A549 (cell line): ENCODE data around the gene CHID1. TPM values are rescaled to one million over a fixed set of nuclear protein-coding genes. Genes with fewer than 3 reads are reported as not detected.

Experiments used
- ATAC-seq, 2 experiments: fragments of 200-7000 bp in 1 of 2; fragments of >200 bp in 1 of 2; cut with Nextera tagmentation in 1 of 2; cut with Tn5 transposase in 1 of 2; 3 replicates each; pipeline versions ENCODE4 v1.8.0 to v1.9.1; 2018 to 2020; ENCODE audit warnings: mild to moderate bottlenecking in 1 of 2, moderate library complexity in 1 of 2
- CTCF ChIA-PET: fragments of 300-600 bp; sonication (Branson Sonifier 250); formaldehyde crosslinking; extraction: SDS; loops from one replicate; lab custom pipeline; 2021; ENCODE audit warnings: antibody characterized with exemption, inconsistent platforms; lab: Yijun Ruan, JAX
- POLR2A ChIA-PET: fragments of 350-600 bp; formaldehyde crosslinking; extraction: SDS; loops from one replicate; lab custom pipeline; 2021; ENCODE audit warnings: antibody characterized with exemption, inconsistent platforms; lab: Yijun Ruan, JAX
- DNase-seq, 2 experiments: peaks; one replicate each; pipeline versions ENCODE4 v3.0.0 to v3.0.0-alpha.2; 2011 to 2016; ENCODE audit warnings: low read depth in 1 of 2, low spot score in 1 of 2
- FAIRE-seq: peaks from 2 replicates; lab custom pipeline; 2011; peaks lifted over from hg19 to GRCh38; lab: Jason Lieb, UNC
- H3K27ac ChIP-seq, 2 experiments: fragments of >200 bp; sonication (Bioruptor Twin); formaldehyde crosslinking; 3 replicates each; pipeline ENCODE4 v1.5.1; 2016 to 2017
- H3K4me1 ChIP-seq: fragments of >200 bp; sonication (Bioruptor Twin); formaldehyde crosslinking; 3 replicates; pipeline ENCODE4 v1.6.1; 2016
- H3K4me2 ChIP-seq: fragments of >200 bp; sonication (Bioruptor Twin); formaldehyde crosslinking; 3 replicates; pipeline ENCODE4 v1.6.1; 2016
- H3K4me3 ChIP-seq: fragments of >200 bp; sonication (Bioruptor Twin); formaldehyde crosslinking; 3 replicates; pipeline ENCODE4 v1.5.1; 2016
- H3K9me3 ChIP-seq: fragments of >200 bp; sonication (Bioruptor Twin); formaldehyde crosslinking; 3 replicates; pipeline ENCODE4 v1.6.1; 2016
- EHMT2 ChIP-seq: fragments of 200-600 bp; sonication (generic); IDR thresholded peaks from 2 replicates; pipeline ENCODE4 v1.6.1; 2016; ENCODE audit warnings: antibody characterized with exemption, low read depth, mild to moderate bottlenecking, moderate library complexity
- HDAC2 ChIP-seq: fragments of 200-600 bp; sonication (generic); IDR thresholded peaks from 2 replicates; pipeline ENCODE4 v1.6.1; 2016
- HOXB13 ChIP-seq: fragments of 250-450 bp; sonication (Bioruptor Pico); IDR thresholded peaks from 2 replicates; pipeline ENCODE4 v1.5.0; 2020; ENCODE audit warnings: low read depth, mild to moderate bottlenecking, moderate library complexity
- NPAS2 ChIP-seq: fragments of 250-450 bp; sonication (Bioruptor Pico); IDR thresholded peaks from 2 replicates; pipeline ENCODE4 v1.8.0; 2022; ENCODE audit warnings: mild to moderate bottlenecking, moderate library complexity, borderline replicate concordance
- POLR2A ChIP-seq: IDR thresholded peaks from 2 replicates; pipeline ENCODE4 v1.6.1; 2012; ENCODE audit warnings: mild to moderate bottlenecking, low read length
- POLR2AphosphoS2 ChIP-seq: conservative IDR thresholded peaks from 2 replicates; pipeline ENCODE4 v1.6.1; 2012; ENCODE audit warnings: low read length, improper control_type of control experiment, inconsistent platforms
- TFCP2L1 ChIP-seq: fragments of 250-450 bp; sonication (Bioruptor Pico); IDR thresholded peaks from 2 replicates; pipeline ENCODE4 v1.5.0; 2021; ENCODE audit warnings: mild to moderate bottlenecking
- WGBS: methylation state at CpG from one replicate; pipeline ENCODE4 v1.1.6; 2017; ENCODE audit errors: missing lambda C conversion rate; 5-methylcytosine and 5-hydroxymethylcytosine counted together
- polyA plus RNA-seq, 4 experiments: library from polyadenylated mRNA; depleted of rRNA in 3 of 4; stranded (reverse); fragments of >200 nt; fragmentation: RNase III in 1 of 4; extraction: RNeasy Plus Mini Kit Qiagen cat#74134 plus additional on column Dnase treatment in 1 of 4; gene quantifications; 2 replicates in 3 of 4; 3 replicates in 1 of 4; pipeline ENCODE4 v1.2.3, GENCODE V29; 2011 to 2017
- TF ChIP-seq, protein P1 (sequence below): fragments of 250-450 bp; sonication (Bioruptor Pico); IDR thresholded peaks from 2 replicates; pipeline ENCODE4 v1.5.0; 2020; ENCODE audit warnings: low read depth, mild to moderate bottlenecking, moderate library complexity
- TF ChIP-seq, protein P2 (sequence below): IDR thresholded peaks from 2 replicates; pipeline ENCODE4 v1.6.1; 2012
- TF ChIP-seq, protein P3 (sequence below): fragments of >200 bp; sonication (Bioruptor Twin); formaldehyde crosslinking; IDR thresholded peaks from 2 replicates; pipeline ENCODE4 v1.6.1; 2016

The CHID1 gene
- polyA plus RNA-seq, 2 of the 4 experiments (the other 2 are of a cell fraction) = 53.8 to 70.6 TPM

DNA sequence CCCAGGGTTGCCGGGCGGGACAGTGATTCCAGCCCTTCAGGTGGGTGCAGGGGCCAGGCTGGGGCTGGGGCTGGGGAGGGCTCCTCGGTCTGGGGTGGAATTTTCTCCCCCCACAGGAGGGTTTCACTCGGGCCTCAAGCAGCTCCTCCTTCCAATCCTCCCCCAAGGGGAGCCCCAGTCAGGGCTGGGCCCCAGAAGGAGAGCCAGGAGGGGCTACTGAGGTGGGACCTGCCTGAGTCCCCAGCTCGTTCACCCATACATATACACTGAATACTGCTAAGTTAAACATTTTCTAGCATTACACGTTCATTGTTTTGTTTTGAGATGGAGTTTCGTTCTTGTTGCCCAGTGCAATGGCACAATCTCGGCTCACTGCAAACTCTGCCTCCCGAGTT, 84.4 kb downstream of the CHID1 start (continued):
- TF ChIP-seq, protein P1, sequence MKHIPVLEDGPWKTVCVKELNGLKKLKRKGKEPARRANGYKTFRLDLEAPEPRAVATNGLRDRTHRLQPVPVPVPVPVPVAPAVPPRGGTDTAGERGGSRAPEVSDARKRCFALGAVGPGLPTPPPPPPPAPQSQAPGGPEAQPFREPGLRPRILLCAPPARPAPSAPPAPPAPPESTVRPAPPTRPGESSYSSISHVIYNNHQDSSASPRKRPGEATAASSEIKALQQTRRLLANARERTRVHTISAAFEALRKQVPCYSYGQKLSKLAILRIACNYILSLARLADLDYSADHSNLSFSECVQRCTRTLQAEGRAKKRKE (CRISPR knock-in tag) = no peak
- TF ChIP-seq NPAS2 (no peak), EHMT2 (no peak)

DNA sequence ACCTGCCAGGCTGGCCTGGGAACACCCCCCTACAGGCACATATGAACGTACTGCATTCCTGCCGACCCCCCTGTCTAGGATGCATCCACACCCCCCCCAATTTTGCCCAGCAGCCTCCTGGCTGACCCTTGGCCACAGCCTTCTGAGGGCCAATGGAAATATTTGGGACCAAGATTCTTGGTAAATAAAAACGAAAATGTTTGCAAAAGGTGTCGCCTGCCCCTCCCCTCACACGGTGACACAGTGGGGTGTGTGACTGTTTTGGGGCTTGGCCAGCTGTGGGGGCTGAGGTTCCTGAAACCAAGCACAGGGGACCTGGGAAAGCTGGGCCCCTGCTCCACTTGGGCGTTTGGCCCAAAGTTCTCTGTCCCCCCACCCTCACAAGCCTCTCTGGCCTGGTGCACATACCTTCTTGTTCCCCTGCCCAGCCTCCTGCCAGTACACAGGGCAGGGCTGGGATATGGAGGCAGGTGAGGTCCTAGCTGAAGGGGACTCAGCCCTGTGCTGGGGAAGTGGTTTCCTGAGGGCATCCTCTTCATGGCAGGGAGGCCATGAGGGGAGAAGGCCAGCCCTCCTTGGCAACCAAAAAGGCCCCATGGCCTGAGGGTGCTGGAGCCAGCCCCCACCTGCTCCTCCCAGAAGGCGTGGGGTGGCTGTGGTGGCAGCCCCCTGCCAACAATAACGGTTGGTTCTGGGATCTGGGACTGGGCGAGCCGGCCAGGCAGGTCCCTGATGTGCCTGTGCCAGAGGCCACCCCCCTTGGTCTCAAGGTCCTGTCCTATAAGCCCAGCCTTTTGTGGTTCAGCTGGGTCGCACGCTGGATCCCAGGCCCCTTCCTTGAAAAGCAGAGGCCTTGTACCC, 85.0 kb downstream of the CHID1 start:
- POLR2A ChIA-PET = interaction anchor here (1.6 kb wide), 1 partner anchor 9 kb away, joined by 4 read pairs; no protein-coding TSS in a partner anchor
- ATAC-seq (peak in 1 of 2 experiments; percentile 1; a peak in 1 of 6 replicates), DNase-seq (no peak), FAIRE-seq (no peak)
- no peaks in the 10 kb centered on the region for H3K9me3 ChIP-seq
- H3K4me1 ChIP-seq = peaks cover 57% of the 10 kb centered on the region
- H3K4me3 ChIP-seq = no peak overlapping the region
- 43% methylated on average over 12 of the region's 12 CpGs for WGBS
- peak overlapping the region in 1 of 2 experiments; percentile 88; a peak in 3 of 6 replicates for H3K27ac ChIP-seq
- H3K4me2 ChIP-seq = peak overlapping the region; percentile 87
- no peak for TF ChIP-seq HDAC2
- 0 out of 2 replicates have a peak, but pooled peaks have one; percentile 53 for TF ChIP-seq POLR2AphosphoS2
- TF ChIP-seq POLR2A = peak; percentile 26; the same call in 1 of the 2 replicates
- TF ChIP-seq, protein P2, sequence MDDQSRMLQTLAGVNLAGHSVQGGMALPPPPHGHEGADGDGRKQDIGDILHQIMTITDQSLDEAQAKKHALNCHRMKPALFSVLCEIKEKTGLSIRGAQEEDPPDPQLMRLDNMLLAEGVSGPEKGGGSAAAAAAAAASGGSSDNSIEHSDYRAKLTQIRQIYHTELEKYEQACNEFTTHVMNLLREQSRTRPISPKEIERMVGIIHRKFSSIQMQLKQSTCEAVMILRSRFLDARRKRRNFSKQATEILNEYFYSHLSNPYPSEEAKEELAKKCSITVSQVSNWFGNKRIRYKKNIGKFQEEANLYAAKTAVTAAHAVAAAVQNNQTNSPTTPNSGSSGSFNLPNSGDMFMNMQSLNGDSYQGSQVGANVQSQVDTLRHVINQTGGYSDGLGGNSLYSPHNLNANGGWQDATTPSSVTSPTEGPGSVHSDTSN = peak; percentile 19; the same call in 1 of the 2 replicates
- CTCF ChIA-PET = interaction anchor here (1.0 to 1.5 kb wide), 2 partner anchors 9 to 15 kb away, joined by 4 to 6 read pairs; no protein-coding TSS in a partner anchor

DNA sequence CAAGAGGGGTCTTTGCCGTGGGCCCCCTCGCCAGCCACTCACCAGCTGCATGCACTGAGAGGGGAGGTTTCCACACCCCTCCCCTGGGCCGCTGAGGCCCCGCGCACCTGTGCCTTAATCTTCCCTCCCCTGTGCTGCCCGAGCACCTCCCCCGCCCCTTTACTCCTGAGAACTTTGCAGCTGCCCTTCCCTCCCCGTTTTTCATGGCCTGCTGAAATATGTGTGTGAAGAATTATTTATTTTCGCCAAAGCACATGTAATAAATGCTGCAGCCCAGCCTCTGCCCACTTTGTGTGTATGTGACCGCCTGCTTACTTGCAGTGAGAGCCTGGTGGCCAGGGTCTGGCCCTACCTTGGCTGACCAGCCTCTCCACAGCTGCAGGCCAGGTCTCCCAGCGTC, 85.7 kb downstream of the CHID1 start:
- ATAC-seq (no peak), FAIRE-seq (no peak), DNase-seq (no peak)
- TF ChIP-seq, protein P2 = peak; percentile 60
- TF ChIP-seq HOXB13 (CRISPR knock-in tag) (no peak), POLR2AphosphoS2 (peak; percentile 55)
- CTCF ChIA-PET = interaction anchor here (0.7 to 1.5 kb wide), 3 partner anchors 9 to 19 kb away, joined by 3 to 6 read pairs (median 4); no protein-coding TSS in a partner anchor
- POLR2A ChIA-PET = interaction anchor here (1.6 kb wide), 1 partner anchor 10 kb away, joined by 4 read pairs; no protein-coding TSS in a partner anchor
- no peaks in the 10 kb centered on the region for H3K9me3 ChIP-seq
- no peak overlapping the region for H3K4me3 ChIP-seq
- H3K27ac ChIP-seq = peak overlapping the region in 1 of 2 experiments; percentile 88; a peak in 2 of 6 replicates
- WGBS = 72% methylated on average over 11 of the region's 11 CpGs
- H3K4me2 ChIP-seq = peak overlapping the region; percentile 87
- peaks cover 59% of the 10 kb centered on the region for H3K4me1 ChIP-seq

DNA sequence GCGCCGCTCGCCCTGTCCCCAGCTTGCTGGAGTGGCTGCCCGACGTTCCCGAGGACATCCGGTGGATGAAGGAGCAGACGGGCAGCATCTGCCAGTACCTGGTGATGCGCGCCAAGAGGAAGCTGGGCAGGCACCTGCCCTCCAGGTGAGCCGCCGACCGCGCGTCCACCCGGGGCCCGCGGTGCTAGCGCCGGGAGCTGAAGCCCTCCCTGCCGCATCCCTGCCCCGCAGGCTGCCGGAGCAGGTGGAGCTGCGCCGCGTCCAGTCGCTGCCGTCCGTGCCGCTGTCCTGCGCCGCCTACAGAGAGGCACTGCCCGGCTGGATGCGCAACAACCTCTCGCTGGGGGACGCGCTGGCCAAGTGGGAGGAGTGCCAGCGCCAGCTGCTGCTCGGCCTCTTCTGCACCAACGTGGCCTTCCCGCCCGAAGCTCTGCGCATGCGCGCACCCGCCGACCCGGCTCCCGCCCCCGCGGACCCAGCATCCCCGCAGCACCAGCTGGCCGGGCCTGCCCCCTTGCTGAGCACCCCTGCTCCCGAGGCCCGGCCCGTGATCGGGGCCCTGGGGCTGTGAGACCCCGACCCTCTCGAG, 86.2 kb downstream of the CHID1 start:
- Histone ChIP-seq H3K4me2 (no peak overlapping the region), H3K9me3 (no peaks in the 10 kb centered on the region), H3K4me3 (no peak overlapping the region), H3K4me1 (peaks cover 57% of the 10 kb centered on the region), H3K27ac (no peak overlapping the region)
- ATAC-seq (no peak), DNase-seq (no peak), FAIRE-seq (no peak)
- TF ChIP-seq, protein P3, sequence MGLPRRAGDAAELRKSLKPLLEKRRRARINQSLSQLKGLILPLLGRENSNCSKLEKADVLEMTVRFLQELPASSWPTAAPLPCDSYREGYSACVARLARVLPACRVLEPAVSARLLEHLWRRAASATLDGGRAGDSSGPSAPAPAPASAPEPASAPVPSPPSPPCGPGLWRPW = no peak
- TF ChIP-seq TFCP2L1 (CRISPR knock-in tag) (no peak), EHMT2 (no peak)
- TF ChIP-seq, protein P2 = no peak
- WGBS = 95% methylated on average over 43 of the region's 59 CpGs
- POLR2A ChIA-PET = interaction anchor here (1.6 kb wide), 1 partner anchor 10 kb away, joined by 4 read pairs; no protein-coding TSS in a partner anchor
- CTCF ChIA-PET = interaction anchor here (0.7 to 1.5 kb wide), 3 partner anchors 10 to 19 kb away, joined by 3 to 6 read pairs (median 4); no protein-coding TSS in a partner anchor
